T-cell (primary cell): ENCODE measurements around the gene INHBC. TPM values are rescaled to one million over a fixed set of nuclear protein-coding genes. Genes with fewer than 3 reads are reported as not detected.

ENCODE experiments used
- ATAC-seq, 4 experiments: fragments of 200-7000 bp in 3 of 4; fragments of 150-1000 bp in 1 of 4; cut with Tn5 transposase; replicated peaks in 1 of 4; 1 replicate in 3 of 4; 2 replicates in 1 of 4; pipeline ENCODE4 v1.10.0; 2021; ENCODE audit warnings: moderate library complexity in 3 of 4, mild to moderate bottlenecking in 2 of 4, moderate number of reproducible peaks in 1 of 4
- CTCF ChIA-PET, 2 donors: fragments of 300-600 bp; sonication (Branson Sonifier 250); formaldehyde crosslinking; loops; one replicate each; lab custom pipeline; 2022; ENCODE audit warnings: antibody characterized with exemption in 2 of 2; lab: Charles Lee
- POLR2A ChIA-PET, 2 donors: fragments of 300-600 bp; sonication (Branson Sonifier 250); formaldehyde crosslinking; loops; one replicate each; lab custom pipeline; 2022; ENCODE audit warnings: antibody characterized with exemption in 2 of 2; lab: Charles Lee
- DNase-seq, 35 experiments: peaks; one replicate each; pipeline versions ENCODE4 v3.0.0 to v3.0.0-alpha.2; 2013 to 2023
- H3K27ac ChIP-seq: one replicate; pipeline ENCODE4 v1.5.1; 2013; ENCODE audit warnings: low read length
- H3K27me3 ChIP-seq, 2 experiments: replicated peaks in 1 of 2; 1 replicate in 1 of 2; 2 replicates in 1 of 2; pipeline versions ENCODE4 v1.6.1 to v1.7.0; 2013; ENCODE audit warnings: low read length in 1 of 2, mixed read lengths in 1 of 2; ENCODE audit not compliant: control insufficient read depth in 2 of 2, insufficient read depth in 2 of 2; ENCODE audit errors: extremely low read depth in 1 of 2
- H3K36me3 ChIP-seq, 2 donors: 1 replicate in 1 of 2; 2 replicates in 1 of 2; pipeline versions ENCODE4 v1.6.1 to v1.7.0; 2013; ENCODE audit warnings: low read length in 1 of 2; ENCODE audit not compliant: control insufficient read depth in 2 of 2, insufficient read depth in 1 of 2; ENCODE audit errors: extremely low read depth in 1 of 2
- H3K4me1 ChIP-seq, 2 experiments: 1 replicate in 1 of 2; 2 replicates in 1 of 2; pipeline versions ENCODE4 v1.6.1 to v1.7.0; 2013; ENCODE audit warnings: low read length in 2 of 2, mixed read lengths in 1 of 2; ENCODE audit not compliant: insufficient read depth in 2 of 2, control insufficient read depth in 1 of 2; ENCODE audit errors: extremely low read depth in 1 of 2
- H3K4me3 ChIP-seq, 2 donors: 1 replicate in 1 of 2; 2 replicates in 1 of 2; pipeline versions ENCODE4 v1.5.1 to v1.7.0; 2013; ENCODE audit warnings: mild to moderate bottlenecking in 2 of 2, low read length in 1 of 2, moderate library complexity in 1 of 2; ENCODE audit not compliant: control insufficient read depth in 1 of 2; ENCODE audit errors: extremely low read depth in 1 of 2
- H3K9me3 ChIP-seq: 2 replicates; pipeline ENCODE4 v1.7.0; 2013
- H3K27ac Mint-ChIP-seq, 2 donors: one replicate each; pipeline ENCODE4 v1.8.0; 2020 to 2021; ENCODE audit warnings: mild to moderate bottlenecking in 2 of 2, mixed read lengths in 2 of 2
- H3K27me3 Mint-ChIP-seq, 2 donors: one replicate each; pipeline ENCODE4 v1.8.0; 2021 to 2022; ENCODE audit warnings: mixed read lengths in 2 of 2
- H3K36me3 Mint-ChIP-seq: one replicate; pipeline ENCODE4 v1.8.0; 2021; ENCODE audit warnings: mixed read lengths
- H3K4me1 Mint-ChIP-seq, 3 donors: one replicate each; pipeline ENCODE4 v1.8.0; 2020 to 2022; ENCODE audit warnings: mixed read lengths in 3 of 3, mild to moderate bottlenecking in 1 of 3
- H3K4me3 Mint-ChIP-seq, 3 donors: one replicate each; pipeline ENCODE4 v1.8.0; 2020 to 2022; ENCODE audit warnings: mild to moderate bottlenecking in 3 of 3, mixed read lengths in 3 of 3, moderate library complexity in 3 of 3
- H3K9me3 Mint-ChIP-seq, 3 donors: one replicate each; pipeline ENCODE4 v1.8.0; 2020 to 2022; ENCODE audit warnings: mixed read lengths in 3 of 3
- WGBS: methylation state at CpG from one replicate; pipeline ENCODE4 v1.1.5; 2013; ENCODE audit warnings: missing lambda C conversion rate; ENCODE audit not compliant: insufficient coverage; 5-methylcytosine and 5-hydroxymethylcytosine counted together
- total RNA-seq, 35 experiments: library from RNA in 6 of 35; stranded (reverse) in 6 of 35; fragments of 120-200 nt in 1 of 35; gene quantifications; one replicate each; pipeline versions ENCODE4 v1.2.1 to v1.2.4 and lab custom pipeline; 2013 to 2026

INHBC gene
- total RNA-seq, 5 donors from 2014 or later (not counting 1 experiment from before 2014, with no cell fraction given), result 0.13 to 0.23 (median 0.18) TPM; not detected in 2

- H3K9me3 ChIP-seq, result no peaks in the 10 kb centered on the region
- peaks cover 18 to 28% (median 19%) of the 10 kb centered on the region in 3 donors for H3K4me1 Mint-ChIP-seq
- H3K4me1 ChIP-seq, result peaks cover 0 to 25% of the 10 kb centered on the region in 2 experiments
- H3K36me3 Mint-ChIP-seq, result no peaks in the 10 kb centered on the region
- peak within 1 kb of the TSS in 2 of 3 donors; percentile 28 to 42 for H3K4me3 Mint-ChIP-seq
- DNase-seq, result no peak
- no peaks in the 10 kb centered on the region for H3K9me3 Mint-ChIP-seq
- no peak within 1 kb of the TSS for H3K4me3 ChIP-seq
- H3K36me3 ChIP-seq, result no peaks in the 10 kb centered on the region
- peaks cover 0 to 1% of the 10 kb centered on the region in 2 donors for H3K27me3 Mint-ChIP-seq
- ChIA-PET CTCF (interaction anchor here (0.5 to 1.0 kb wide), 4 partner anchors 66 to 244 kb away, joined by 3 to 4 read pairs (median 4); no protein-coding TSS in a partner anchor), POLR2A (interaction anchor here in 1 of 2 donors (0.6 kb wide), 1 partner anchor 910 kb away, joined by 3 read pairs; no protein-coding TSS in a partner anchor)
- H3K27ac Mint-ChIP-seq, result no peak within 1 kb of the TSS
- no peak within 1 kb of the TSS for H3K27ac ChIP-seq
- no peak for ATAC-seq
- WGBS, result 81% methylated on average over 7 of the region's 10 CpGs
- H3K27me3 ChIP-seq, result peaks cover 0 to 33% of the 10 kb centered on the region in 2 experiments
Observed at GRCh38 chr12:57454566-57455373, 20.2 kb downstream of the INHBC start, which contains the start of gene INHBE. Gene INHBE (plus strand): TSS chr12:57455307. CDS start chr12:57455537, 230 bp downstream.

- Mint-ChIP-seq H3K36me3 (no peaks in the 10 kb centered on the region), H3K27ac (no peak overlapping the region), H3K27me3 (peaks cover 0 to 6% of the 10 kb centered on the region in 2 donors), H3K9me3 (no peaks in the 10 kb centered on the region), H3K4me3 (peak overlapping the region in 2 of 3 donors; percentile 28 to 42), H3K4me1 (peaks cover 22 to 36% (median 24%) of the 10 kb centered on the region in 3 donors)
- Histone ChIP-seq H3K9me3 (no peaks in the 10 kb centered on the region), H3K4me3 (no peak overlapping the region), H3K27me3 (peaks cover 0 to 36% of the 10 kb centered on the region in 2 experiments), H3K4me1 (peaks cover 3 to 33% of the 10 kb centered on the region in 2 experiments), H3K36me3 (no peaks in the 10 kb centered on the region), H3K27ac (no peak overlapping the region)
- ATAC-seq (no peak), DNase-seq (no peak)
- 80% methylated on average over 5 of the region's 10 CpGs for WGBS
- CTCF ChIA-PET, result interaction anchor here (0.5 to 1.2 kb wide), 7 partner anchors 58 to 243 kb away, joined by 3 to 4 read pairs (median 3); no protein-coding TSS in a partner anchor
- POLR2A ChIA-PET, result interaction anchor here in 1 of 2 donors (0.5 to 0.6 kb wide), 3 partner anchors 7 to 911 kb away, joined by 3 to 7 read pairs (median 3); partner anchors contain the start of gene ARHGAP9
Observed at GRCh38 chr12:57455374-57456144, 21.0 kb downstream of the INHBC start.

GRCh38 chr12:57456145-57456700 lies 21.6 kb downstream of the INHBC start:
- ATAC-seq (peak in 1 of 4 experiments; percentile 17), DNase-seq (peak in 13 of 35 experiments; percentile 22 to 70 (median 40))
- peaks cover 0 to 9% of the 10 kb centered on the region in 2 donors for H3K27me3 Mint-ChIP-seq

GRCh38 chr12:57456737-57457490 lies 22.3 kb downstream of the INHBC start:
- Histone ChIP-seq H3K27me3 (peaks cover 0 to 46% of the 10 kb centered on the region in 2 experiments), H3K4me1 (peaks cover 13 to 47% of the 10 kb centered on the region in 2 experiments), H3K9me3 (no peaks in the 10 kb centered on the region), H3K36me3 (no peaks in the 10 kb centered on the region), H3K4me3 (no peak overlapping the region), H3K27ac (no peak overlapping the region)
- H3K36me3 Mint-ChIP-seq, result no peaks in the 10 kb centered on the region
- peaks cover 0 to 12% of the 10 kb centered on the region in 2 donors for H3K27me3 Mint-ChIP-seq
- ChIA-PET CTCF (interaction anchor here (0.5 to 1.2 kb wide), 3 partner anchors 35 to 192 kb away, joined by 3 to 5 read pairs (median 3); no protein-coding TSS in a partner anchor), POLR2A (no interaction called here)
- no peak overlapping the region for H3K27ac Mint-ChIP-seq
- no peak for DNase-seq
- 93% methylated on average over 3 of the region's 6 CpGs for WGBS
- ATAC-seq, result no peak
- H3K4me3 Mint-ChIP-seq, result no peak overlapping the region
- H3K9me3 Mint-ChIP-seq, result no peaks in the 10 kb centered on the region
- peaks cover 27 to 49% (median 33%) of the 10 kb centered on the region in 3 donors for H3K4me1 Mint-ChIP-seq

More at GRCh38 chr12:57456145-57456700, 21.6 kb downstream of the INHBC start:
- H3K4me3 ChIP-seq, result no peak overlapping the region
- no peaks in the 10 kb centered on the region for H3K36me3 Mint-ChIP-seq
- no peaks in the 10 kb centered on the region for H3K9me3 ChIP-seq
- H3K9me3 Mint-ChIP-seq, result no peaks in the 10 kb centered on the region
- 51% methylated on average over 12 of the region's 15 CpGs for WGBS
- CTCF ChIA-PET, result interaction anchor here in 1 of 2 donors (0.5 to 1.2 kb wide), 3 partner anchors 35 to 68 kb away, joined by 3 to 5 read pairs (median 4); no protein-coding TSS in a partner anchor
- H3K36me3 ChIP-seq, result no peaks in the 10 kb centered on the region
- H3K4me1 ChIP-seq, result peaks cover 9 to 40% of the 10 kb centered on the region in 2 experiments
- H3K27me3 ChIP-seq, result peaks cover 0 to 41% of the 10 kb centered on the region in 2 experiments
- no peak overlapping the region for H3K27ac Mint-ChIP-seq
- H3K4me1 Mint-ChIP-seq, result peaks cover 24 to 42% (median 28%) of the 10 kb centered on the region in 3 donors
- no peak overlapping the region for H3K27ac ChIP-seq
- POLR2A ChIA-PET, result interaction anchor here in 1 of 2 donors (0.5 to 0.6 kb wide), 2 partner anchors 8 to 24 kb away, joined by 3 to 7 read pairs; partner anchors contain the start of gene ARHGAP9
- peak overlapping the region in 2 of 3 donors; percentile 28 to 42 for H3K4me3 Mint-ChIP-seq

- H3K27ac ChIP-seq, result peak overlapping the region; percentile 73
- H3K4me3 ChIP-seq, result peak overlapping the region; percentile 92 to 93
Observed at GRCh38 chr12:57458665-57459054, 24.1 kb downstream of the INHBC start.

More at GRCh38 chr12:57458665-57459054, 24.1 kb downstream of the INHBC start:
- Mint-ChIP-seq H3K4me3 (peak overlapping the region; percentile 81 to 95 (median 94)), H3K4me1 (peaks cover 38 to 59% (median 46%) of the 10 kb centered on the region in 3 donors), H3K27me3 (peaks cover 0 to 18% of the 10 kb centered on the region in 2 donors), H3K36me3 (no peaks in the 10 kb centered on the region), H3K27ac (peak overlapping the region; percentile 95 to 97), H3K9me3 (no peaks in the 10 kb centered on the region)
- no peak for DNase-seq
- no peak for ATAC-seq
- ChIA-PET POLR2A (interaction anchor here in 1 of 2 donors (0.7 to 1.1 kb wide), 4 partner anchors 20 to 54 kb away, joined by 3 to 5 read pairs (median 3); no protein-coding TSS in a partner anchor), CTCF (interaction anchor here (0.5 to 5.8 kb wide), 39 partner anchors 8 to 796 kb away, joined by 3 to 53 read pairs (median 4); partner anchors contain the start of genes ARHGAP9 (in 2 of the 2) and SHMT2 (in 1 of the 2))
- no CpG with 5 or more reads among the region's 3 CpGs for WGBS
- Histone ChIP-seq H3K36me3 (no peaks in the 10 kb centered on the region), H3K27me3 (peaks cover 0 to 36% of the 10 kb centered on the region in 2 experiments), H3K9me3 (no peaks in the 10 kb centered on the region), H3K4me1 (peaks cover 16 to 58% of the 10 kb centered on the region in 2 experiments)
